SK-N-SH treated with all-trans-retinoic acid at 6 μM for 48 hours (cell line): ENCODE data around the gene TOP2A.
A peak's percentile ranks its signal among the peaks of the same experiment; 100 is the strongest.
"Not testable (repeated sequence)": the region's sequence is repeated elsewhere in the genome, so short reads cannot be mapped to it uniquely, and the experiment has no call there.

Source experiments
- ATAC-seq: fragments of 200-7000 bp; cut with Tn5 transposase; 3 replicates; pipeline ENCODE4 v1.9.1; 2020; ENCODE audit warnings: mild to moderate bottlenecking, moderate library complexity
- BACH2 ChIP-seq: fragments of 250-450 bp; sonication (Bioruptor Pico); IDR thresholded peaks from 2 replicates; pipeline ENCODE4 v1.9.0; 2021; ENCODE audit warnings: mild to moderate bottlenecking, borderline replicate concordance
- CREB5 ChIP-seq: fragments of 250-450 bp; sonication (Bioruptor Pico); IDR thresholded peaks from 2 replicates; pipeline ENCODE4 v1.5.1; 2020; ENCODE audit warnings: low read depth, mild to moderate bottlenecking, moderate library complexity
- CSDC2 ChIP-seq: fragments of 250-450 bp; sonication (Bioruptor Pico); IDR thresholded peaks from 2 replicates; pipeline ENCODE4 v1.5.0; 2020; ENCODE audit warnings: mild to moderate bottlenecking, moderate library complexity
- CSRNP3 ChIP-seq: fragments of 250-450 bp; sonication (Bioruptor Pico); IDR thresholded peaks from 2 replicates; pipeline ENCODE4 v1.5.1; 2021; ENCODE audit warnings: mild to moderate bottlenecking, moderate library complexity
- GLIS3 ChIP-seq: fragments of 250-450 bp; sonication (Bioruptor Pico); IDR thresholded peaks from 2 replicates; pipeline ENCODE4 v1.5.0; 2020; ENCODE audit warnings: mild to moderate bottlenecking, moderate library complexity
- OSR1 ChIP-seq: fragments of 250-450 bp; sonication (Bioruptor Pico); IDR thresholded peaks from 2 replicates; pipeline ENCODE4 v1.8.0; 2022; ENCODE audit warnings: moderate library complexity, mild to moderate bottlenecking, inconsistent platforms
- POU6F1 ChIP-seq: fragments of 250-450 bp; sonication (Bioruptor Pico); IDR thresholded peaks from 2 replicates; pipeline ENCODE4 v1.8.0; 2021; ENCODE audit warnings: low read depth, mild to moderate bottlenecking, moderate library complexity, borderline replicate concordance
- RARB ChIP-seq: fragments of 250-450 bp; sonication (Bioruptor Pico); IDR thresholded peaks from 2 replicates; pipeline ENCODE4 v1.8.0; 2021; ENCODE audit warnings: mild to moderate bottlenecking, moderate library complexity
- SNAI2 ChIP-seq: fragments of 250-450 bp; sonication (Bioruptor Pico); IDR thresholded peaks from 2 replicates; pipeline ENCODE4 v1.5.0; 2020; ENCODE audit warnings: mild to moderate bottlenecking, moderate library complexity
- TSHZ2 ChIP-seq: fragments of 250-450 bp; sonication (Bioruptor Pico); IDR thresholded peaks from 2 replicates; pipeline ENCODE4 v1.5.0; 2020; ENCODE audit warnings: mild to moderate bottlenecking, moderate library complexity
- ZC3H10 ChIP-seq: fragments of 250-450 bp; sonication (Bioruptor Pico); IDR thresholded peaks from 2 replicates; pipeline ENCODE4 v1.5.1; 2021; ENCODE audit warnings: mild to moderate bottlenecking, moderate library complexity
- ZFP3 ChIP-seq: fragments of 250-450 bp; sonication (Bioruptor Pico); IDR thresholded peaks from 2 replicates; pipeline ENCODE4 v1.5.0; 2020; ENCODE audit warnings: mild to moderate bottlenecking, moderate library complexity
- ZFP30 ChIP-seq: fragments of 450-650 bp; formaldehyde crosslinking; IDR thresholded peaks from 2 replicates; pipeline ENCODE4 v1.5.0; 2022; ENCODE audit warnings: mild to moderate bottlenecking, moderate library complexity
- ZNF70 ChIP-seq: fragments of 450-650 bp; formaldehyde crosslinking; IDR thresholded peaks from 2 replicates; pipeline ENCODE4 v1.5.0; 2020; ENCODE audit warnings: mild to moderate bottlenecking, moderate library complexity
- ZNF8 ChIP-seq: fragments of 450-650 bp; formaldehyde crosslinking; IDR thresholded peaks from 2 replicates; pipeline ENCODE4 v1.5.0; 2020; ENCODE audit warnings: mild to moderate bottlenecking, moderate library complexity

Gene TOP2A

GRCh38 chr17:40404003-40404402 lies 13.7 kb downstream of the TOP2A start:
- TF ChIP-seq ZNF8 = no peak
- TF ChIP-seq ZNF70 (CRISPR knock-in tag) = 0 out of 2 replicates have a peak, but pooled peaks have one; percentile 10
- ATAC-seq = no peak

GRCh38 chr17:40402668-40403067 lies 15.0 kb downstream of the TOP2A start:
- no peak for ATAC-seq
- TF ChIP-seq SNAI2 (CRISPR knock-in tag) (no peak), ZFP3 (no peak), CREB5 (CRISPR knock-in tag) (no peak)

GRCh38 chr17:40399185-40399584 lies 18.5 kb downstream of the TOP2A start:
- TF ChIP-seq ZNF70 (CRISPR knock-in tag) (no peak), ZC3H10 (CRISPR knock-in tag) (no peak), CSDC2 (CRISPR knock-in tag) (no peak), SNAI2 (CRISPR knock-in tag) (no peak), ZFP30 (no peak)
- peak; percentile 87 for ATAC-seq

- not testable (repeated sequence) for ATAC-seq
Observed at GRCh38 chr17:40386555-40386954, 31.1 kb downstream of the TOP2A start.

GRCh38 chr17:40382251-40382650 lies 35.4 kb downstream of the TOP2A start:
- ATAC-seq = no peak
- TF ChIP-seq CREB5 (CRISPR knock-in tag) (no peak), RARB (CRISPR knock-in tag) (no peak), CSDC2 (CRISPR knock-in tag) (no peak), ZNF70 (CRISPR knock-in tag) (no peak), OSR1 (CRISPR knock-in tag) (no peak), SNAI2 (CRISPR knock-in tag) (no peak), POU6F1 (no peak), GLIS3 (CRISPR knock-in tag) (no peak), BACH2 (no peak)

GRCh38 chr17:40378966-40379365 lies 38.7 kb downstream of the TOP2A start:
- TF ChIP-seq ZC3H10 (CRISPR knock-in tag) (no peak), CSRNP3 (CRISPR knock-in tag) (no peak), RARB (CRISPR knock-in tag) (no peak), ZNF8 (no peak), OSR1 (CRISPR knock-in tag) (no peak), ZFP30 (no peak), POU6F1 (no peak), TSHZ2 (CRISPR knock-in tag) (no peak)
- TF ChIP-seq, all 23 proteins: peak for 0
- ATAC-seq = no peak
